Epithelial cell of proximal tubule (primary cell): ENCODE results near the gene HM13. TPM values are rescaled to one million over a fixed set of nuclear protein-coding genes. Genes with fewer than 3 reads are reported as not detected.

Source experiments
- DNase-seq: peaks from one replicate; pipeline ENCODE4 v3.0.0-alpha.2; 2011; ENCODE audit warnings: low read depth
- H3K4me3 ChIP-seq: 2 replicates; pipeline ENCODE4 v1.5.1; 2011; ENCODE audit warnings: low read depth, mild to moderate bottlenecking, low read length
- total RNA-seq: library from RNA; depleted of rRNA; stranded (reverse); fragments of >200 nt; gene quantifications from 2 replicates; pipeline ENCODE4 v1.2.3, GENCODE V29; 2015
- TF ChIP-seq, protein P1 (sequence below): conservative IDR thresholded peaks from 2 replicates; pipeline ENCODE4 v1.5.1; 2012; ENCODE audit warnings: low read depth, mild to moderate bottlenecking, low read length

The HM13 gene
- total RNA-seq, 1 donor from 2014 or later, result 61.1 TPM

DNA sequence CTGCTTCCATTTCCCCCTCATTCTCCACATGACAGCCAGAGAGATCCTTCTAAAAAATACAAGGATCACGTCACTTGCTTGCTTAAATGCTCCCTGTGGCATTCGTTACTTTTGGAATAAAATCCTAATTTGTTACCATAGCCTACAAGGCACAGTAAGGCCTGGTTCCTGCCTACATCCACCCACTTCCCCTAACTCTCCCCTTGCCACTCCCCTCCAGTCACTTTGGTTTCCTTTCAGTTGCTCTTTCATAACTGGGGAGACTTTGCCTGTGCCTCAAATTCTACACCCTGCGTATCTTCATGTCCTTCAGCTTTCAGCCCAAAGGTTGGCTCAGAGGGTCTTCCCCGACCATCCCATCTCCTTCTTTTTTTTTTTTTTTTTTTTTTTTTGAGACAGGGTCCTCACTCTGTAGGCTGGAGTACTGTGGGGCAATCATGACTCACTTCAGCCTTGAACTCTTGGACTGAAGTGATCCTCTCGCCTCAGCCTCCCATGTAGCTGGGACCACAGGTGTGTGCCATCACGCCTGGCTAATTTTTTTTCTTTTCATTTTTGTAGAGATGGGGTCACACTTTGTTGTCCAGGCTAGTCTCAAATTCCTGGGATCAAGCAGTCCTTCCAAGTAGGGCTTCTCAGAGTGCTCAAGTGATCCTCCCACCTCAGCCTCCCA, 103.3 kb downstream of the HM13 start:
- no peak for DNase-seq
- no peak overlapping the region for H3K4me3 ChIP-seq
- TF ChIP-seq, protein P1, sequence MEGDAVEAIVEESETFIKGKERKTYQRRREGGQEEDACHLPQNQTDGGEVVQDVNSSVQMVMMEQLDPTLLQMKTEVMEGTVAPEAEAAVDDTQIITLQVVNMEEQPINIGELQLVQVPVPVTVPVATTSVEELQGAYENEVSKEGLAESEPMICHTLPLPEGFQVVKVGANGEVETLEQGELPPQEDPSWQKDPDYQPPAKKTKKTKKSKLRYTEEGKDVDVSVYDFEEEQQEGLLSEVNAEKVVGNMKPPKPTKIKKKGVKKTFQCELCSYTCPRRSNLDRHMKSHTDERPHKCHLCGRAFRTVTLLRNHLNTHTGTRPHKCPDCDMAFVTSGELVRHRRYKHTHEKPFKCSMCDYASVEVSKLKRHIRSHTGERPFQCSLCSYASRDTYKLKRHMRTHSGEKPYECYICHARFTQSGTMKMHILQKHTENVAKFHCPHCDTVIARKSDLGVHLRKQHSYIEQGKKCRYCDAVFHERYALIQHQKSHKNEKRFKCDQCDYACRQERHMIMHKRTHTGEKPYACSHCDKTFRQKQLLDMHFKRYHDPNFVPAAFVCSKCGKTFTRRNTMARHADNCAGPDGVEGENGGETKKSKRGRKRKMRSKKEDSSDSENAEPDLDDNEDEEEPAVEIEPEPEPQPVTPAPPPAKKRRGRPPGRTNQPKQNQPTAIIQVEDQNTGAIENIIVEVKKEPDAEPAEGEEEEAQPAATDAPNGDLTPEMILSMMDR, result no peak

Other genes starting within 250 kb of the HM13 start
- gene DEFB116, start 205.9 kb upstream of the HM13 start, total RNA-seq, result not detected in 2 replicates
- gene DEFB118, start 145.8 kb upstream of the HM13 start, total RNA-seq, result not detected in 2 replicates
- not detected in 2 replicates for gene DEFB119, start 123.9 kb upstream of the HM13 start, total RNA-seq
- gene DEFB121, start 108.2 kb upstream of the HM13 start, total RNA-seq, result not detected in 2 replicates
- not detected in 2 replicates for gene DEFB123, start 73.8 kb upstream of the HM13 start, total RNA-seq
- not detected in 2 replicates for gene DEFB124, start 39.3 kb upstream of the HM13 start, total RNA-seq
- gene REM1, start 39.2 kb upstream of the HM13 start, total RNA-seq, result not detected in 2 replicates
- gene ID1, start 90.8 kb downstream of the HM13 start, total RNA-seq, result 237 and 302 TPM in 2 replicates
- not detected in 2 replicates for gene COX4I2, start 123.5 kb downstream of the HM13 start, total RNA-seq
- 197 and 209 TPM in 2 replicates for gene BCL2L1, start 208.4 kb downstream of the HM13 start, total RNA-seq
- 126 and 147 TPM in 2 replicates for gene TPX2, start 224.8 kb downstream of the HM13 start, total RNA-seq